GM19043 (cell line): Measurements from ENCODE around the gene INPP5B.
A peak's percentile ranks its signal among the peaks of the same experiment; 100 is the strongest.
"Not testable (repeated sequence)": the region's sequence is repeated elsewhere in the genome, so short reads cannot be mapped to it uniquely, and the experiment has no call there.

Source experiments
- ATAC-seq: cut with Tn5 transposase; IDR thresholded peaks from one replicate; pipeline ENCODE4 v1.9.1; 2021; ENCODE audit warnings: low read depth; ENCODE audit not compliant: unreplicated experiment

The INPP5B gene

GRCh38 chr1:37946703-37947360 lies at the start of gene INPP5B:
INPP5B (minus strand) TSS chr1:37947053; CDS start chr1:37946308, 745 bp downstream.
- peak; percentile 76 for ATAC-seq

GRCh38 chr1:37995751-37996345 lies 49.0 kb upstream of the INPP5B start:
- ATAC-seq: no peak

GRCh38 chr1:37994886-37995566 lies 48.2 kb upstream of the INPP5B start:
- ATAC-seq: no peak

GRCh38 chr1:37989361-37989930 lies 42.6 kb upstream of the INPP5B start:
- peak; percentile 20 for ATAC-seq

- ATAC-seq: no peak
Measured at GRCh38 chr1:37987679-37988078, 40.8 kb upstream of the INPP5B start.

GRCh38 chr1:37983546-37983945 lies 36.7 kb upstream of the INPP5B start:
- no peak for ATAC-seq

GRCh38 chr1:37978541-37978940 lies 31.7 kb upstream of the INPP5B start:
- no peak for ATAC-seq

GRCh38 chr1:37975083-37975482 lies 28.2 kb upstream of the INPP5B start:
- ATAC-seq: not testable (repeated sequence)

GRCh38 chr1:37974567-37974966 lies 27.7 kb upstream of the INPP5B start:
- ATAC-seq: no peak

GRCh38 chr1:37973684-37974083 lies 26.8 kb upstream of the INPP5B start:
- not testable (repeated sequence) for ATAC-seq

- ATAC-seq: no peak
Measured at GRCh38 chr1:37965301-37965700, 18.4 kb upstream of the INPP5B start.

GRCh38 chr1:37964106-37964505 lies 17.3 kb upstream of the INPP5B start:
- ATAC-seq: not testable (repeated sequence)

- ATAC-seq: no peak
Measured at GRCh38 chr1:37958690-37959089, 11.8 kb upstream of the INPP5B start.

GRCh38 chr1:37955685-37956084 lies 8.8 kb upstream of the INPP5B start:
- no peak for ATAC-seq

- no peak for ATAC-seq
Measured at GRCh38 chr1:37954316-37954971, 7.6 kb upstream of the INPP5B start.

- ATAC-seq: no peak
Measured at GRCh38 chr1:37952738-37953137, 5.9 kb upstream of the INPP5B start.

GRCh38 chr1:37951783-37952624 lies 5.2 kb upstream of the INPP5B start:
- no peak for ATAC-seq

GRCh38 chr1:37951041-37951782 lies 4.4 kb upstream of the INPP5B start:
- no peak for ATAC-seq

- no peak for ATAC-seq
Measured at GRCh38 chr1:37949524-37950152, 2.8 kb upstream of the INPP5B start.
